ENCODE measurements around the gene GRWD1. TPM values are rescaled to one million over a fixed set of nuclear protein-coding genes. Genes with fewer than 3 reads are reported as not detected.
A peak's percentile ranks its signal among the peaks of the same experiment; 100 is the strongest.

The GRWD1 gene
- total RNA-seq, 6 donors from 2014 or later = 10.5 to 44.1 (median 31.6) TPM

DNA sequence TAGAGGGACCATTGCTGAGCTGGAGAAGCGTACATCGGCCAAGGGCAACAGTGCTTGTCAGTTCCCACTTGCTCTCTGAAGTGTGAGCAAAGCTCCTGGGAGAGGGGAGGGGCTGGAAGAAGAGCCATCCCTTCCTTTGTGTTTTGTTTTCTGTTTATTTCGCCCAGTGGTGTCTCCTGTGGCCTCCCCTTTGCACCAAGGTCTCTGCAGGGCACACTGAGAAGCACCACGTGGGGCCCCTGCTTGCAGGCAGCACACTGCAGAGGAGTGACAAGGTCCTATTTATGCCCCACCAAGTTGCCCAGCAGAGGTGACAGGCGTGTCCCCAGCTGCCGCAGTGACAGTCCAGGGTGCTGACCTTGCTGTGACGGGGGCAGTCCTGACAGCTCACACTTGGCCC, 28.4 kb upstream of the GRWD1 start:
- DNase-seq (no peak), ATAC-seq (ENCODE audit: low FRiP score in 2 of 2) (no peak)
- Histone ChIP-seq H3K27me3 (peaks cover 0 to 19% (median 0%) of the 10 kb centered on the region in 4 donors), H3K36me3 (no peaks in the 10 kb centered on the region), H3K4me3 (no peak overlapping the region), H3K4me1 (peaks cover 3 to 23% (median 14%) of the 10 kb centered on the region in 4 donors), H3K9me3 (no peaks in the 10 kb centered on the region), H3K27ac (no peak overlapping the region)
- WGBS, 2 donors = 63% methylated on average over 7 of the region's 7 CpGs
- TF ChIP-seq EP300 (IDR thresholded peaks at IDR 0.05) (no peak), POLR2A (IDR thresholded peaks at IDR 0.05) (no peak), POLR2AphosphoS5 (IDR thresholded peaks at IDR 0.05) (no peak)
- TF ChIP-seq, protein P1, sequence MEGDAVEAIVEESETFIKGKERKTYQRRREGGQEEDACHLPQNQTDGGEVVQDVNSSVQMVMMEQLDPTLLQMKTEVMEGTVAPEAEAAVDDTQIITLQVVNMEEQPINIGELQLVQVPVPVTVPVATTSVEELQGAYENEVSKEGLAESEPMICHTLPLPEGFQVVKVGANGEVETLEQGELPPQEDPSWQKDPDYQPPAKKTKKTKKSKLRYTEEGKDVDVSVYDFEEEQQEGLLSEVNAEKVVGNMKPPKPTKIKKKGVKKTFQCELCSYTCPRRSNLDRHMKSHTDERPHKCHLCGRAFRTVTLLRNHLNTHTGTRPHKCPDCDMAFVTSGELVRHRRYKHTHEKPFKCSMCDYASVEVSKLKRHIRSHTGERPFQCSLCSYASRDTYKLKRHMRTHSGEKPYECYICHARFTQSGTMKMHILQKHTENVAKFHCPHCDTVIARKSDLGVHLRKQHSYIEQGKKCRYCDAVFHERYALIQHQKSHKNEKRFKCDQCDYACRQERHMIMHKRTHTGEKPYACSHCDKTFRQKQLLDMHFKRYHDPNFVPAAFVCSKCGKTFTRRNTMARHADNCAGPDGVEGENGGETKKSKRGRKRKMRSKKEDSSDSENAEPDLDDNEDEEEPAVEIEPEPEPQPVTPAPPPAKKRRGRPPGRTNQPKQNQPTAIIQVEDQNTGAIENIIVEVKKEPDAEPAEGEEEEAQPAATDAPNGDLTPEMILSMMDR (IDR thresholded peaks at IDR 0.05) = no peak

DNA sequence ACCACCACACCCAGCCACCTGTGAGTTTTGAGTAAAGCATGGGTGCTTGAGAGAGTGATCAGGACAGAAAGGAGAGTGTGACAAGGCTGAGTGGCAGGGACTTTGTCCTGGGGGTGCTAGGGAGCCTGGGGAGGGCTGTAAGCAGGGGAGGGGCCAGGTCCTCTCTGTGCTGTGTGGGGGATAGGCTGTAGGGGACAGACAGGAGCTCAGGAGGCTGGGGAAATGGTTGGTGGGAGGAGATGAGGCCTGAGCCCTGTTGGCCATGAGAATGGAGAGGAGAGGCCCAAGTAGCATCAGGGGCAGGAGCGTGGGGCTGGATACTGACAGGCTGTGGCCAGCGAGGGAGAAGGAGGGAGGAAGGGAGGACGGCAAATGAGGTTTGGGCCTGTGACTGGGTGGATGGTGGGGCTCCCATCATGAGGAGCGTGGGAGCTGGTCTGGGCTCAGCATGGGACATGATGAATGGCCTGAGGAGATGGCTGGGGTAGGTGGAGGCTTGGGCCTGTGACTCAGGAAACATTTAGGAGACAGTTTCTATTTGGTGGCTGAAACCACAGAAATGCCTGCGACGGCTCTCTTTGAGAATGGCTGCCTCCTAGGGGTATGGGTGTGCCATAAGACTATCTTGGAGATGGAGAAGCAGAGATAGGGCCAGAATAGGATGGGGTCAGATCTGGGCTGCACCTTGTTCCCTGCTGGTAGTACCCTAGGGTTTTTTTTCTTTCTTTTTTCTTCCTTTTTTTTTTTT, 27.3 kb upstream of the GRWD1 start:
- H3K36me3 ChIP-seq = no peaks in the 10 kb centered on the region
- H3K9me3 ChIP-seq = no peaks in the 10 kb centered on the region
- peaks cover 3 to 23% (median 14%) of the 10 kb centered on the region in 4 donors for H3K4me1 ChIP-seq
- DNase-seq (no peak), ATAC-seq (ENCODE audit: low FRiP score in 2 of 2) (no peak)
- no peak for TF ChIP-seq POLR2A (IDR thresholded peaks at IDR 0.05)
- no peak for TF ChIP-seq EP300 (IDR thresholded peaks at IDR 0.05)
- TF ChIP-seq, protein P1 (IDR thresholded peaks at IDR 0.05) = no peak
- TF ChIP-seq POLR2AphosphoS5 (IDR thresholded peaks at IDR 0.05) = no peak
- no peak overlapping the region for H3K27ac ChIP-seq
- H3K4me3 ChIP-seq = peak overlapping the region in 1 of 4 donors; percentile 13
- WGBS, 2 donors = 68 to 84% methylated on average over 6 of the region's 6 CpGs
- peaks cover 0 to 19% (median 0%) of the 10 kb centered on the region in 4 donors for H3K27me3 ChIP-seq

DNA sequence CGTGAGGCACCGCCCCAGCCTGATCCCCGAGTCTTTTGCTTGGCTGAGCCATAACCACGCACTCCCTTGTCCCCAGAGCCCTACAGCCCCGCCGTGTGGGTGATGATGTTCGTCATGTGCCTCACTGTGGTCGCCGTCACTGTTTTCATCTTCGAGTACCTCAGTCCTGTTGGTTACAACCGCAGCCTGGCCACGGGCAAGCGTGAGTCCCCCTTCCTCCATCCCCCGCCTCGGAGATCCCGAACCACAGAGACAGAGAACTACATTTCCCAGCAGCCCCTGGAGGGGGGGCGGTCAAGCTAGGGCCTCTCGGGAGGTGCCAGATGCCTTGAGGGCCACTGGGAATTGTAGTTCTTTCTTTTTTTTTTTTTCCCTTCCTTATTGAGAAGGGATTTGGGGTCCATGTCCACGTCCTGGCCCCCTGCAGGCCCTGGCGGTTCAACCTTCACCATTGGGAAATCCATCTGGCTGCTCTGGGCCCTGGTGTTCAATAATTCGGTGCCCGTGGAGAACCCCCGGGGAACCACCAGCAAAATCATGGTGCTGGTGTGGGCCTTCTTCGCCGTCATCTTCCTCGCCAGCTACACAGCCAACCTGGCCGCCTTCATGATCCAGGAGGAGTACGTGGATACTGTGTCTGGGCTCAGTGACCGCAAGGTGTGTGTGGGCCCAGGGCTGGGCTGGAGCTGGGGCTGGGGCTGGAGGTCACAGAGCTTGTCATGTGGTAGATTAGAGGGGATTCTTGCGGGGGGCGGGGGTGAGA, 26.4 kb upstream of the GRWD1 start:
- TF ChIP-seq, protein P1 (IDR thresholded peaks at IDR 0.05) = no peak
- TF ChIP-seq POLR2A (IDR thresholded peaks at IDR 0.05) (no peak), EP300 (IDR thresholded peaks at IDR 0.05) (no peak), POLR2AphosphoS5 (IDR thresholded peaks at IDR 0.05) (no peak)
- Histone ChIP-seq H3K9me3 (no peaks in the 10 kb centered on the region), H3K27ac (no peak overlapping the region), H3K36me3 (no peaks in the 10 kb centered on the region), H3K4me3 (peak overlapping the region in 2 of 4 donors; percentile 2 to 13), H3K27me3 (peaks cover 0 to 13% (median 0%) of the 10 kb centered on the region in 4 donors), H3K4me1 (peaks cover 3 to 18% (median 13%) of the 10 kb centered on the region in 4 donors)
- DNase-seq = peak; percentile 40 to 46
- ATAC-seq (ENCODE audit: low FRiP score in 2 of 2) = peak in 1 of 2 donors; percentile 46
- 60 to 62% methylated on average over 27 to 31 of the region's 31 CpGs for WGBS, 2 donors

DNA sequence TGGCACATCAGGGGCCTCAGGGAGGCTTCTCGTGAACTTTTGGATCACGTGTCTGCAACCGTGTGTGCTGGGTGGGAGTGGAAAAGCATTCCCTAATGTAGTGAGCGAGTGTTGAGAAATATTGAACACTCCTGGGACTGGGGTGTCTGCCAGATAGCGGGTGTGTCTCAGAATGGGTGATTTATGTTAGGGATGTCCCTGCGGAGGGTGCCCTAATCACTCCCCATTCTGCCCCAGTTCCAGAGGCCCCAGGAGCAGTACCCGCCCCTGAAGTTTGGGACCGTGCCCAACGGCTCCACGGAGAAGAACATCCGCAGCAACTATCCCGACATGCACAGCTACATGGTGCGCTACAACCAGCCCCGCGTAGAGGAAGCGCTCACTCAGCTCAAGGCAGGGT, 24.2 kb upstream of the GRWD1 start:
- Histone ChIP-seq H3K27ac (no peak overlapping the region), H3K36me3 (no peaks in the 10 kb centered on the region), H3K9me3 (no peaks in the 10 kb centered on the region), H3K4me1 (peaks cover 0 to 8% (median 0%) of the 10 kb centered on the region in 4 donors), H3K4me3 (no peak overlapping the region), H3K27me3 (no peaks in the 10 kb centered on the region)
- ATAC-seq (ENCODE audit: low FRiP score in 2 of 2) (peak in 1 of 2 donors; percentile 44), DNase-seq (peak in 1 of 2 donors; percentile 23)
- 66 to 72% methylated on average over 6 to 16 of the region's 16 CpGs for WGBS, 2 donors
- TF ChIP-seq POLR2A (IDR thresholded peaks at IDR 0.05) (no peak), EP300 (IDR thresholded peaks at IDR 0.05) (no peak), POLR2AphosphoS5 (IDR thresholded peaks at IDR 0.05) (no peak)
- TF ChIP-seq, protein P1 (IDR thresholded peaks at IDR 0.05) = no peak
